ENCODE data around the gene A1CF. TPM values are rescaled to one million over a fixed set of nuclear protein-coding genes. Genes with fewer than 3 reads are reported as not detected.
"Not testable (repeated sequence)": the region's sequence is repeated elsewhere in the genome, so short reads cannot be mapped to it uniquely, and the experiment has no call there.

A1CF gene
- total RNA-seq, 1 experiment from 2014 or later = not detected

GRCh38 chr10:50788951-50789945, 96.2 kb downstream of the A1CF start:
- peak; percentile 42 for DNase-seq (ENCODE audit: low read depth)

- not testable (repeated sequence) for DNase-seq (ENCODE audit: low read depth)
These were observed 97.5 kb downstream of the A1CF start for GRCh38 chr10:50787962-50788361.

GRCh38 chr10:50782017-50782416, 103.4 kb downstream of the A1CF start:
- DNase-seq (ENCODE audit: low read depth) = not testable (repeated sequence)

- DNase-seq (ENCODE audit: low read depth) = peak; percentile 14
These were observed 105.4 kb downstream of the A1CF start for GRCh38 chr10:50780036-50780435.

GRCh38 chr10:50774868-50775267, 110.6 kb downstream of the A1CF start:
- not testable (repeated sequence) for DNase-seq (ENCODE audit: low read depth)

- not testable (repeated sequence) for DNase-seq (ENCODE audit: low read depth)
These were observed 113.4 kb downstream of the A1CF start for GRCh38 chr10:50772042-50772441.

- DNase-seq (ENCODE audit: low read depth) = peak; percentile 91
These were observed 118.5 kb downstream of the A1CF start for GRCh38 chr10:50766774-50767513.

Other genes with a start within 250 kb of the A1CF start
- gene ASAH2B, start 145.7 kb downstream of the A1CF start, total RNA-seq (2014; rRNA removed; shearing (Covaris generic)) = 3.1 and 4.9 TPM in 2 replicates
- 1.7 and 2.2 TPM in 2 replicates for gene PRKG1, start 188.9 kb upstream of the A1CF start, total RNA-seq (2014; rRNA removed; shearing (Covaris generic))

Measured in M059J (cell line).